Uterus (tissue), 2 donors: ENCODE data around the gene GFAP.

Experiments used
- POLR2A ChIP-seq, 2 donors: fragments of 450-650 bp; IDR thresholded peaks; one replicate each; pipeline ENCODE4 v1.6.1; 2016; ENCODE audit warnings: antibody characterized with exemption in 2 of 2, mild to moderate bottlenecking in 1 of 2, moderate library complexity in 1 of 2
- TF ChIP-seq, protein P1 (sequence below), 4 experiments: fragments of 200-600 bp in 2 of 4; fragments of 450-650 bp in 2 of 4; sonication (generic) in 2 of 4; IDR thresholded peaks; one replicate each; pipeline ENCODE4 v1.5.1; 2016 to 2019; ENCODE audit warnings: antibody characterized with exemption in 4 of 4, mild to moderate bottlenecking in 2 of 4, moderate library complexity in 1 of 4

DNA sequence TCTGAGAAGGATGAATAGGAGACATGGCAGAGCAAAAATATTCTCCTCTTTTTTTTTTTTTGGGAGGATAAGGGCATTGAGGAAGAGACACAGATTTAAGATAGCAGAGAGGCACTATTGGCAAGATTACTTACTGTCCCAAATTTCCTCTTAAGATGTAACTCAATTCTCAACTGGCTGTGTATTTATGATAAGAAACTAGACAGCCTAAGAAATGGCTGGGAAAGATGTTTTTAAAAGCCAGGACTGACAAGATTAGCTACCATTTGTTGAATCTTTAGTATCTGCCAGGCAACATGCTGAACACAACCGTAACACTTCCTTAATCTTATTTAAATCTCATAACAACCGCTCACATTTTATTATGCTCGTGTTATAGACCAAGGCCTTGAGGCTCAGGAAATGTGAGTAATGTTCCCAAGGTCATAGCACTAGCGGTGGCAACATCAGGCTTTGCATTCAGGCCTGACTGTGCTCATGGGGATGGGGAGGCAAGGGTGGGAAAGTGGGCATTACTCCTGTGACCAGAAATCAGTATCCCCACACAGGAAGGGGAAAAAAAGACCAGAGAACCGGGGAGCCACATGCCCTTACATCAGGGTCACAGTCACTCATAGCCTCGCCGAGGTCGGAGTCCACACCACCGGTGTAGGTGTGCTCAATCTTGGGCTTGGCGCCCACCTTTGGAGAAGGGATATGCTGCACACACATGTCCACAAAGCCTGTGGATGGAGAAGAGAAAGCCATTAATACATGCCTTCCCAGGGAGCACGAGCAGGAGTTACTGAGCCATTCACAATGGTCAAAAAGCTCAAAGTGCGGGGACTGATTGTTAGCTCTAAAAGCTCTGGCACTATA lies 52.0 kb downstream of the GFAP start:
- no peak for TF ChIP-seq POLR2A (IDR thresholded peaks at IDR 0.05)
- TF ChIP-seq, protein P1, sequence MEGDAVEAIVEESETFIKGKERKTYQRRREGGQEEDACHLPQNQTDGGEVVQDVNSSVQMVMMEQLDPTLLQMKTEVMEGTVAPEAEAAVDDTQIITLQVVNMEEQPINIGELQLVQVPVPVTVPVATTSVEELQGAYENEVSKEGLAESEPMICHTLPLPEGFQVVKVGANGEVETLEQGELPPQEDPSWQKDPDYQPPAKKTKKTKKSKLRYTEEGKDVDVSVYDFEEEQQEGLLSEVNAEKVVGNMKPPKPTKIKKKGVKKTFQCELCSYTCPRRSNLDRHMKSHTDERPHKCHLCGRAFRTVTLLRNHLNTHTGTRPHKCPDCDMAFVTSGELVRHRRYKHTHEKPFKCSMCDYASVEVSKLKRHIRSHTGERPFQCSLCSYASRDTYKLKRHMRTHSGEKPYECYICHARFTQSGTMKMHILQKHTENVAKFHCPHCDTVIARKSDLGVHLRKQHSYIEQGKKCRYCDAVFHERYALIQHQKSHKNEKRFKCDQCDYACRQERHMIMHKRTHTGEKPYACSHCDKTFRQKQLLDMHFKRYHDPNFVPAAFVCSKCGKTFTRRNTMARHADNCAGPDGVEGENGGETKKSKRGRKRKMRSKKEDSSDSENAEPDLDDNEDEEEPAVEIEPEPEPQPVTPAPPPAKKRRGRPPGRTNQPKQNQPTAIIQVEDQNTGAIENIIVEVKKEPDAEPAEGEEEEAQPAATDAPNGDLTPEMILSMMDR (IDR thresholded peaks at IDR 0.05) = no peak
